RWPE1 (cell line): ENCODE results near the gene SLC39A10.

Experiments used
- CTCF ChIA-PET: fragments of 350-600 bp; sonication (Branson Sonifier 250); formaldehyde crosslinking; extraction: SDS; loops from one replicate; lab custom pipeline; 2021; lab: Yijun Ruan, JAX
- POLR2A ChIA-PET: fragments of 400-600 bp; formaldehyde crosslinking; extraction: SDS; loops from one replicate; lab custom pipeline; 2020; ENCODE audit warnings: antibody characterized with exemption; ENCODE audit not compliant: low non-redundant PET; lab: Yijun Ruan, JAX
- DNase-seq: peaks from one replicate; pipeline ENCODE4 v3.0.0; 2012; ENCODE audit warnings: low spot score
- H3K27ac ChIP-seq: fragments of 450-650 bp; 2 replicates; pipeline ENCODE4 v1.5.1; 2017
- CTCF ChIP-seq: fragments of 450-650 bp; conservative IDR thresholded peaks from 2 replicates; pipeline ENCODE4 v1.5.1; 2017; ENCODE audit warnings: low read depth, mild to moderate bottlenecking

Gene SLC39A10

GRCh38 chr2:195727106-195727505 is 70.1 kb downstream of the SLC39A10 start:
- no peak overlapping the region for H3K27ac ChIP-seq
- POLR2A ChIA-PET: no interaction called here
- CTCF ChIA-PET: interaction anchor here (0.8 kb wide), 1 partner anchor 386 kb away, joined by 3 read pairs; no protein-coding TSS in a partner anchor
- TF ChIP-seq CTCF: no peak
- DNase-seq: no peak

GRCh38 chr2:195730912-195731311 is 73.9 kb downstream of the SLC39A10 start:
- H3K27ac ChIP-seq: no peak overlapping the region
- no peak for TF ChIP-seq CTCF
- ChIA-PET CTCF (no interaction called here), POLR2A (no interaction called here)
- no peak for DNase-seq

GRCh38 chr2:195732574-195732973 is 75.5 kb downstream of the SLC39A10 start:
- no peak for DNase-seq
- no peak overlapping the region for H3K27ac ChIP-seq
- no peak for TF ChIP-seq CTCF
- ChIA-PET POLR2A (no interaction called here), CTCF (no interaction called here)

GRCh38 chr2:195733831-195734230 is 76.8 kb downstream of the SLC39A10 start:
- ChIA-PET CTCF (interaction anchor here (0.5 kb wide), 1 partner anchor 1328 kb away, joined by 3 read pairs; no protein-coding TSS in a partner anchor), POLR2A (no interaction called here)
- no peak for DNase-seq
- no peak for TF ChIP-seq CTCF
- no peak overlapping the region for H3K27ac ChIP-seq

GRCh38 chr2:195734395-195734794 is 77.4 kb downstream of the SLC39A10 start:
- DNase-seq: no peak
- ChIA-PET POLR2A (no interaction called here), CTCF (interaction anchor here (0.5 to 1.0 kb wide), 2 partner anchors 204 to 1327 kb away, joined by 3 read pairs; no protein-coding TSS in a partner anchor)
- H3K27ac ChIP-seq: no peak overlapping the region
- TF ChIP-seq CTCF: no peak

GRCh38 chr2:195734931-195735330 is 77.9 kb downstream of the SLC39A10 start:
- DNase-seq: no peak
- ChIA-PET CTCF (interaction anchor here (0.7 to 1.0 kb wide), 2 partner anchors 62 to 204 kb away, joined by 3 read pairs; no protein-coding TSS in a partner anchor), POLR2A (no interaction called here)
- TF ChIP-seq CTCF: no peak
- no peak overlapping the region for H3K27ac ChIP-seq

GRCh38 chr2:195735347-195735746 is 78.3 kb downstream of the SLC39A10 start:
- no peak for DNase-seq
- POLR2A ChIA-PET: no interaction called here
- no peak overlapping the region for H3K27ac ChIP-seq
- TF ChIP-seq CTCF: no peak
- CTCF ChIA-PET: interaction anchor here (0.7 to 1.0 kb wide), 2 partner anchors 63 to 203 kb away, joined by 3 read pairs; no protein-coding TSS in a partner anchor
